Caco-2 (cell line): ENCODE data around the gene FES. TPM values are rescaled to one million over a fixed set of nuclear protein-coding genes. Genes with fewer than 3 reads are reported as not detected.
"Not testable (repeated sequence)": the region's sequence is repeated elsewhere in the genome, so short reads cannot be mapped to it uniquely, and the experiment has no call there.

ENCODE experiments used
- BruUV-seq: library from RNA; stranded (reverse); fragments of 400-500 nt; replicated peaks from 2 replicates; lab custom pipeline; 2021; lab: Mats Ljungman, UMichigan
- CTCF ChIA-PET: fragments of 300-600 bp; sonication (Branson Sonifier 250); formaldehyde crosslinking; loops from one replicate; lab custom pipeline; 2022; ENCODE audit warnings: antibody characterized with exemption; lab: Charles Lee
- POLR2A ChIA-PET: fragments of 300-600 bp; sonication (Branson Sonifier 250); formaldehyde crosslinking; loops from one replicate; lab custom pipeline; 2022; ENCODE audit warnings: antibody characterized with exemption; lab: Charles Lee
- DNase-seq, 2 experiments: peaks; one replicate each; pipeline versions ENCODE4 v3.0.0 to v3.0.0-alpha.2; 2020 to 2022
- H3K27me3 ChIP-seq: replicated peaks from 2 replicates; pipeline ENCODE4 v1.6.0; 2011; ENCODE audit warnings: low read length; ENCODE audit not compliant: control insufficient read depth, insufficient read depth
- H3K36me3 ChIP-seq: 2 replicates; pipeline ENCODE4 v1.5.1; 2011; ENCODE audit warnings: low read length; ENCODE audit not compliant: control insufficient read depth, insufficient read depth
- H3K4me1 ChIP-seq: fragments of 250-450 bp; sonication (Bioruptor Pico); 2 replicates; pipeline ENCODE4 v1.5.1; 2020; ENCODE audit warnings: mild to moderate bottlenecking
- H3K4me3 ChIP-seq: 2 replicates; pipeline ENCODE4 v1.5.1; 2011; ENCODE audit warnings: low read depth, mild to moderate bottlenecking, control low read depth, low read length
- H3K9me3 ChIP-seq: fragments of 250-450 bp; sonication (Bioruptor Pico); 2 replicates; pipeline ENCODE4 v1.5.1; 2020; ENCODE audit warnings: mild to moderate bottlenecking, moderate library complexity
- H3K27ac Mint-ChIP-seq: one replicate; pipeline ENCODE4 v1.8.0; 2022; ENCODE audit warnings: mixed read lengths; ENCODE audit not compliant: unreplicated experiment
- H3K27me3 Mint-ChIP-seq: one replicate; pipeline ENCODE4 v1.8.0; 2022; ENCODE audit warnings: mixed read lengths; ENCODE audit not compliant: insufficient read depth, unreplicated experiment
- H3K36me3 Mint-ChIP-seq: one replicate; pipeline ENCODE4 v1.8.0; 2022; ENCODE audit warnings: mild to moderate bottlenecking, mixed read lengths; ENCODE audit not compliant: insufficient read depth, unreplicated experiment
- H3K4me1 Mint-ChIP-seq: one replicate; pipeline ENCODE4 v1.8.0; 2022; ENCODE audit warnings: low read depth, mixed read lengths; ENCODE audit not compliant: unreplicated experiment
- H3K4me3 Mint-ChIP-seq: one replicate; pipeline ENCODE4 v1.8.0; 2022; ENCODE audit warnings: mild to moderate bottlenecking, moderate library complexity, mixed read lengths; ENCODE audit not compliant: unreplicated experiment
- H3K9me3 Mint-ChIP-seq: one replicate; pipeline ENCODE4 v1.8.0; 2022; ENCODE audit warnings: mixed read lengths; ENCODE audit not compliant: unreplicated experiment
- intact Hi-C: fragments of 100-400 bp; cut with micrococcal nuclease; formaldehyde crosslinking; loops from one replicate; pipeline ENCODE4 v1.10.0; 2022; ENCODE audit not compliant: unreplicated experiment
- total RNA-seq: library from RNA; stranded (reverse); gene quantifications from 2 replicates; pipeline ENCODE4 v1.2.3, GENCODE V29; 2022
- TF ChIP-seq, protein P1 (sequence below), 2 experiments: fragments of 200-600 bp in 1 of 2; IDR thresholded peaks; 1 replicate in 1 of 2; 2 replicates in 1 of 2; pipeline versions ENCODE4 v1.5.1 to v1.8.0; 2011 to 2022; ENCODE audit warnings: antibody characterized with exemption in 1 of 2, control low read depth in 1 of 2, inconsistent platforms in 1 of 2, low read depth in 1 of 2, low read length in 1 of 2, mild to moderate bottlenecking in 1 of 2, moderate library complexity in 1 of 2; ENCODE audit not compliant: insufficient read depth in 1 of 2, severe bottlenecking in 1 of 2, unreplicated experiment in 1 of 2

FES gene
- total RNA-seq, 1 experiment from 2014 or later = 1.7 TPM

DNA sequence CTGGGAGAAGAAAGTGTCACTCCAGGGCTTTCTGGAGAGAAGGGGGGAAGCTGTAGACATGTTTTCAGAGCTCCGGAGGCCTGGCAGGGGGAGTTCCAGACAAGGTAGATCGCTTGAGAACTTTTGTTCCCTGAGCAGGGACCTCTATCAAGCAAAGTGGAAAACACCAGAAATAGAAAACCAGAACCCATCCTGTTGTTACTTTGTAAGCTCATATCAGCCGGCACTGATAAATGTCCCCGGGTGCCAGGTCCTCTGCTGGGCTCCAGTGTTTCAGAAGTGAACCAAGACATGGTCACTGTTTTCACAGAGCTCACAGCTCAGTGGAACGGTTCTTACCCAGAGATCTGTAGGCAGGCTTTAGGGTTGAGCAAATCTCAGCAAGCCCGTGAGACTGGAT, 34.5 kb downstream of the FES start:
- H3K27ac Mint-ChIP-seq = no peak overlapping the region
- H3K4me1 Mint-ChIP-seq = no peaks in the 10 kb centered on the region
- Histone ChIP-seq H3K27me3 (no peaks in the 10 kb centered on the region), H3K9me3 (no peaks in the 10 kb centered on the region), H3K4me3 (no peak overlapping the region), H3K36me3 (no peaks in the 10 kb centered on the region), H3K4me1 (no peaks in the 10 kb centered on the region)
- H3K36me3 Mint-ChIP-seq = peaks cover 25% of the 10 kb centered on the region
- no peak for DNase-seq
- BruUV-seq = no TSS peak
- ChIA-PET CTCF (no interaction called here), POLR2A (no interaction called here)
- H3K4me3 Mint-ChIP-seq = no peak overlapping the region
- intact Hi-C loops = no loop called here
- no peaks in the 10 kb centered on the region for H3K27me3 Mint-ChIP-seq
- TF ChIP-seq, protein P1, sequence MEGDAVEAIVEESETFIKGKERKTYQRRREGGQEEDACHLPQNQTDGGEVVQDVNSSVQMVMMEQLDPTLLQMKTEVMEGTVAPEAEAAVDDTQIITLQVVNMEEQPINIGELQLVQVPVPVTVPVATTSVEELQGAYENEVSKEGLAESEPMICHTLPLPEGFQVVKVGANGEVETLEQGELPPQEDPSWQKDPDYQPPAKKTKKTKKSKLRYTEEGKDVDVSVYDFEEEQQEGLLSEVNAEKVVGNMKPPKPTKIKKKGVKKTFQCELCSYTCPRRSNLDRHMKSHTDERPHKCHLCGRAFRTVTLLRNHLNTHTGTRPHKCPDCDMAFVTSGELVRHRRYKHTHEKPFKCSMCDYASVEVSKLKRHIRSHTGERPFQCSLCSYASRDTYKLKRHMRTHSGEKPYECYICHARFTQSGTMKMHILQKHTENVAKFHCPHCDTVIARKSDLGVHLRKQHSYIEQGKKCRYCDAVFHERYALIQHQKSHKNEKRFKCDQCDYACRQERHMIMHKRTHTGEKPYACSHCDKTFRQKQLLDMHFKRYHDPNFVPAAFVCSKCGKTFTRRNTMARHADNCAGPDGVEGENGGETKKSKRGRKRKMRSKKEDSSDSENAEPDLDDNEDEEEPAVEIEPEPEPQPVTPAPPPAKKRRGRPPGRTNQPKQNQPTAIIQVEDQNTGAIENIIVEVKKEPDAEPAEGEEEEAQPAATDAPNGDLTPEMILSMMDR (IDR thresholded peaks at IDR 0.05; ENCODE audit: insufficient read depth in 1 of 2, low read depth in 1 of 2, low read length in 1 of 2, severe bottlenecking in 1 of 2, unreplicated experiment in 1 of 2) = no peak
- H3K9me3 Mint-ChIP-seq = no peaks in the 10 kb centered on the region

DNA sequence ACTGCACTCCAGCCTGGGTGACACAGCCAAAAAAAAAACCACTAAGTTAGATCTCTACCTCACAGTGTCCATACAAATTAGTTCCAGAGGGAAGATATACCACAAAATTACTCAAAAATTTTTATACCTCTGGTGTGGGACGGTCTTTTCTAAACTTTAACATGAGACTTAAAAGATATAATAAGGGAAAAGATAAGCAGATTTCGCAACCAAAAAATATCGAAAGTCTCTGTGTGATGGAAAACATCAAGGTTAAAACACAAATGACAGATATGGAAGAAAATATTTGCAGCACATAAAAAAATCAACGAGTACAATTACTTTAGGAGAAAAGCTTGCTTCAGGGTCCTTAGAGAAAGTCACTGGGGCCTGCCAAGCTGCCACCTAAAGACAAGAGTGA, 37.6 kb downstream of the FES start:
- no TSS peak for BruUV-seq

DNA sequence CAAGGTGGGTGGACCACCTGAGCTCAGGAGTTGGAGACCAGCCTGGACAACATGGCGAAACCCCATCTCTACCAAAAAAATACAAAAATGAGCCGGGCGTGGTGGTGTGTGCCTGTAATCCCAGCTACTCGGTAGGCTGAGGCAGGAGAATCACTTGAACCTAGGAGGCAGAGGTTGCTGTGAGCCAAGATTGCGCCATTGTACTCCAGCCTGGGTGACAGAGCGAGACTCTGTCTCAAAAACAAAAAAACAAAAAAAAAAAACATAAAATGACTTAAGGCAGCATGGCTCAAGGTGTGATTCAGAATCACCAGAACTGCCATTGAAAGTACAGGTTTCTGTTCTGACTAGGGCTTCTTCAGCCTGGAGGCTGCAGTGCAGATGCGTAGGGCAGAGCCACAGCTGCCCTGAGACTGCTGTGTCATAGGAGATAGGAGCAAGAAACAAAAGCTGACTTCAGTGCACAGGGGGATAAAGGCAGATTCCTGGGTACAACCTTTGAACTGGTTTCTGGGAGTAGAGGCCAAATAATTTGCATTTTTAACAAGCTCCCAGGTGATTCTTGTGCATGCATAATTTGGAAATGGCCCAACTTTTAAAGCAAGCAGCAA, 38.5 kb downstream of the FES start:
- H3K27me3 ChIP-seq, H3K4me1 Mint-ChIP-seq, intact Hi-C loops, H3K4me3 ChIP-seq, BruUV-seq, H3K9me3 Mint-ChIP-seq, H3K36me3 Mint-ChIP-seq, H3K27ac Mint-ChIP-seq, DNase-seq, H3K9me3 ChIP-seq, H3K4me1 ChIP-seq, H3K36me3 ChIP-seq, POLR2A ChIA-PET, H3K4me3 Mint-ChIP-seq, H3K27me3 Mint-ChIP-seq: not testable (repeated sequence)
- CTCF ChIA-PET = interaction anchor here (1.1 to 2.5 kb wide), 3 partner anchors 9 to 12 kb away, joined by 3 to 10 read pairs (median 8); partner anchors contain the start of genes HDDC3 and UNC45A

More for the DNA sequence above, 37.6 kb downstream of the FES start:
- no peaks in the 10 kb centered on the region for H3K27me3 ChIP-seq
- intact Hi-C loops = no loop called here
- peaks cover 18% of the 10 kb centered on the region for H3K36me3 Mint-ChIP-seq
- no peak overlapping the region for H3K4me3 ChIP-seq
- ChIA-PET CTCF (interaction anchor here (1.7 to 2.5 kb wide), 2 partner anchors 10 to 13 kb away, joined by 8 to 10 read pairs; partner anchors contain the start of genes HDDC3 and UNC45A), POLR2A (no interaction called here)
- no peak overlapping the region for H3K4me3 Mint-ChIP-seq
- no peaks in the 10 kb centered on the region for H3K9me3 Mint-ChIP-seq
- TF ChIP-seq, protein P1 (IDR thresholded peaks at IDR 0.05; ENCODE audit: insufficient read depth in 1 of 2, low read depth in 1 of 2, low read length in 1 of 2, severe bottlenecking in 1 of 2, unreplicated experiment in 1 of 2) = no peak
- no peaks in the 10 kb centered on the region for H3K9me3 ChIP-seq
- H3K4me1 Mint-ChIP-seq = no peaks in the 10 kb centered on the region
- H3K27ac Mint-ChIP-seq = no peak overlapping the region
- H3K27me3 Mint-ChIP-seq = no peaks in the 10 kb centered on the region
- no peak for DNase-seq
- no peaks in the 10 kb centered on the region for H3K36me3 ChIP-seq
- H3K4me1 ChIP-seq = no peaks in the 10 kb centered on the region
